T-cell (primary cell): ENCODE measurements around the gene SEC61A2. TPM values are rescaled to one million over a fixed set of nuclear protein-coding genes. Genes with fewer than 3 reads are reported as not detected.
A peak's percentile ranks its signal among the peaks of the same experiment; 100 is the strongest.

ENCODE experiments used
- ATAC-seq, 4 experiments: fragments of 200-7000 bp in 3 of 4; fragments of 150-1000 bp in 1 of 4; cut with Tn5 transposase; replicated peaks in 1 of 4; 1 replicate in 3 of 4; 2 replicates in 1 of 4; pipeline ENCODE4 v1.10.0; 2021; ENCODE audit warnings: moderate library complexity in 3 of 4, mild to moderate bottlenecking in 2 of 4, moderate number of reproducible peaks in 1 of 4
- CTCF ChIA-PET, 2 donors: fragments of 300-600 bp; sonication (Branson Sonifier 250); formaldehyde crosslinking; loops; one replicate each; lab custom pipeline; 2022; ENCODE audit warnings: antibody characterized with exemption in 2 of 2; lab: Charles Lee
- POLR2A ChIA-PET, 2 donors: fragments of 300-600 bp; sonication (Branson Sonifier 250); formaldehyde crosslinking; loops; one replicate each; lab custom pipeline; 2022; ENCODE audit warnings: antibody characterized with exemption in 2 of 2; lab: Charles Lee
- DNase-seq, 35 experiments: peaks; one replicate each; pipeline versions ENCODE4 v3.0.0 to v3.0.0-alpha.2; 2013 to 2023
- H3K27ac ChIP-seq: one replicate; pipeline ENCODE4 v1.5.1; 2013; ENCODE audit warnings: low read length
- H3K27me3 ChIP-seq, 2 experiments: replicated peaks in 1 of 2; 1 replicate in 1 of 2; 2 replicates in 1 of 2; pipeline versions ENCODE4 v1.6.1 to v1.7.0; 2013; ENCODE audit warnings: low read length in 1 of 2, mixed read lengths in 1 of 2; ENCODE audit not compliant: control insufficient read depth in 2 of 2, insufficient read depth in 2 of 2; ENCODE audit errors: extremely low read depth in 1 of 2
- H3K36me3 ChIP-seq, 2 donors: 1 replicate in 1 of 2; 2 replicates in 1 of 2; pipeline versions ENCODE4 v1.6.1 to v1.7.0; 2013; ENCODE audit warnings: low read length in 1 of 2; ENCODE audit not compliant: control insufficient read depth in 2 of 2, insufficient read depth in 1 of 2; ENCODE audit errors: extremely low read depth in 1 of 2
- H3K4me1 ChIP-seq, 2 experiments: 1 replicate in 1 of 2; 2 replicates in 1 of 2; pipeline versions ENCODE4 v1.6.1 to v1.7.0; 2013; ENCODE audit warnings: low read length in 2 of 2, mixed read lengths in 1 of 2; ENCODE audit not compliant: insufficient read depth in 2 of 2, control insufficient read depth in 1 of 2; ENCODE audit errors: extremely low read depth in 1 of 2
- H3K4me3 ChIP-seq, 2 donors: 1 replicate in 1 of 2; 2 replicates in 1 of 2; pipeline versions ENCODE4 v1.5.1 to v1.7.0; 2013; ENCODE audit warnings: mild to moderate bottlenecking in 2 of 2, low read length in 1 of 2, moderate library complexity in 1 of 2; ENCODE audit not compliant: control insufficient read depth in 1 of 2; ENCODE audit errors: extremely low read depth in 1 of 2
- H3K9me3 ChIP-seq: 2 replicates; pipeline ENCODE4 v1.7.0; 2013
- H3K27ac Mint-ChIP-seq, 2 donors: one replicate each; pipeline ENCODE4 v1.8.0; 2020 to 2021; ENCODE audit warnings: mild to moderate bottlenecking in 2 of 2, mixed read lengths in 2 of 2
- H3K27me3 Mint-ChIP-seq, 2 donors: one replicate each; pipeline ENCODE4 v1.8.0; 2021 to 2022; ENCODE audit warnings: mixed read lengths in 2 of 2
- H3K36me3 Mint-ChIP-seq: one replicate; pipeline ENCODE4 v1.8.0; 2021; ENCODE audit warnings: mixed read lengths
- H3K4me1 Mint-ChIP-seq, 3 donors: one replicate each; pipeline ENCODE4 v1.8.0; 2020 to 2022; ENCODE audit warnings: mixed read lengths in 3 of 3, mild to moderate bottlenecking in 1 of 3
- H3K4me3 Mint-ChIP-seq, 3 donors: one replicate each; pipeline ENCODE4 v1.8.0; 2020 to 2022; ENCODE audit warnings: mild to moderate bottlenecking in 3 of 3, mixed read lengths in 3 of 3, moderate library complexity in 3 of 3
- H3K9me3 Mint-ChIP-seq, 3 donors: one replicate each; pipeline ENCODE4 v1.8.0; 2020 to 2022; ENCODE audit warnings: mixed read lengths in 3 of 3
- WGBS: methylation state at CpG from one replicate; pipeline ENCODE4 v1.1.5; 2013; ENCODE audit warnings: missing lambda C conversion rate; ENCODE audit not compliant: insufficient coverage; 5-methylcytosine and 5-hydroxymethylcytosine counted together
- total RNA-seq, 35 experiments: library from RNA in 6 of 35; stranded (reverse) in 6 of 35; fragments of 120-200 nt in 1 of 35; gene quantifications; one replicate each; pipeline versions ENCODE4 v1.2.1 to v1.2.4 and lab custom pipeline; 2013 to 2026

The SEC61A2 gene
- total RNA-seq, 5 donors from 2014 or later (not counting 1 experiment from before 2014, with no cell fraction given): 11.1 to 20.0 (median 13.9) TPM

DNA sequence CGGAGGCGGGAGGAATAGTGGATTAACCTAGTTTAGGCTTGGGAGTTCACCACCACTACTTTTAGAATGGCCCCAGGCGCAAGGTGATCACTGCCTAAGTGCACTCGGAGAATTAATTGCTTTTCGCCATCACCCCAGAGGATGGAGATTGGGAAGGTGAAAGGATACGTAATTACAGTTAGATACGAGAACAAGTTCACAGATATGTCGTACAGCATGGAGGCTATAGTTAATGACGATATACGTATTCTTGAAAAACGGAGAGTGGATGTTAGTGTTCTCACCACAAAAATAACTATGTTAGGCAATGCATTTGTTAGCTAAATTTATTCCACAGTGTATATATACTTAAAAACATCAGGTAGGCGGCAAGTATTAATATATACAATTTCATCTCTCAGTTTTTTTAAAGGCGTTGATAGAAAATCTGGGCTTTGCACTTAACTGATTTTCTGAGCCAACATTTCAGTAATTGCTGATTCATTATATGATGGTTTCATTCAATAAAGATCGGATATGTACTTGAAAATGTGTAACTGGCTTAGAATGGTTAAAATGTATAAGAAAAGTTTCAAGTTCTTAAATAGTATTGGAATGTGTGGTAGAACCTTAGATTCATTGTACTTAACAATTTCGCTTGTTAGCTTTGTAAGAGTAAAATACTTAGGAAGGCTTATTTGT, 67.2 kb downstream of the SEC61A2 start:
- ChIA-PET POLR2A (interaction anchor here (0.9 to 1.0 kb wide), 2 partner anchors 12 to 252 kb away, joined by 3 read pairs; no protein-coding TSS in a partner anchor), CTCF (interaction anchor here (0.6 to 2.5 kb wide), 6 partner anchors 18 to 460 kb away, joined by 3 to 28 read pairs (median 8); no protein-coding TSS in a partner anchor)
- DNase-seq (no peak), ATAC-seq (no peak)
- Histone ChIP-seq H3K4me3 (peak overlapping the region; percentile 78 to 91), H3K4me1 (peaks cover 21 to 22% of the 10 kb centered on the region in 2 experiments), H3K27me3 (no peaks in the 10 kb centered on the region), H3K27ac (peak overlapping the region; percentile 90), H3K36me3 (peaks cover 0 to 18% of the 10 kb centered on the region in 2 donors), H3K9me3 (no peaks in the 10 kb centered on the region)
- 43% methylated on average over 2 of the region's 15 CpGs for WGBS
- peaks cover 44 to 74% (median 62%) of the 10 kb centered on the region in 3 donors for H3K4me1 Mint-ChIP-seq
- H3K9me3 Mint-ChIP-seq: no peaks in the 10 kb centered on the region
- H3K27me3 Mint-ChIP-seq: no peaks in the 10 kb centered on the region
- H3K36me3 Mint-ChIP-seq: peaks cover 25% of the 10 kb centered on the region
- peak overlapping the region; percentile 95 to 100 (median 96) for H3K4me3 Mint-ChIP-seq
- peak overlapping the region; percentile 99 to 100 for H3K27ac Mint-ChIP-seq

DNA sequence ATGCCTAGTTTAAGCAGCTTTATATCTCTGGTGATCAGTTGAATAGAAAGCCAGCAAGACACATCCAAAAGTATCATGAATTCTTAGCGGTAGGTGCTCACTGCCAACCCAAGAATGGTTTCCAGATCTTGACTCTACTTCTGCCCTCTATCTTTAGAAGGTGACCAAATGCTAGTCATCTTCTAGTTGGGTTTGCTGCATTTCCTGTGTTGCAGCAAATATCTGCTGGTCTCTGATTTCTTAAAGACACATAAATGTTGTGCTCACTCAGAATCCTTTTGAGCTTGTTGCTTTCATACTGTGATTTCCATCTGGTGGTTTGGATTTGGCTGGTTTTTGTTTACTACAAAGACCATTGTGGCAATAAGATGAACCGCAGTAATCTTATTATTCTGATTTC, 68.7 kb downstream of the SEC61A2 start:
- CTCF ChIA-PET: interaction anchor here (0.6 to 1.4 kb wide), 4 partner anchors 8 to 35 kb away, joined by 3 to 6 read pairs (median 4); no protein-coding TSS in a partner anchor
- DNase-seq: no peak
- ATAC-seq: no peak
- WGBS: no CpG with 5 or more reads among the region's 2 CpGs
- POLR2A ChIA-PET: interaction anchor here (0.5 to 0.6 kb wide), 3 partner anchors 23 to 1387 kb away, joined by 3 to 7 read pairs (median 3); no protein-coding TSS in a partner anchor
- Mint-ChIP-seq H3K4me1 (peaks cover 43 to 72% (median 63%) of the 10 kb centered on the region in 3 donors), H3K36me3 (peaks cover 20% of the 10 kb centered on the region), H3K27me3 (no peaks in the 10 kb centered on the region), H3K27ac (no peak overlapping the region), H3K9me3 (no peaks in the 10 kb centered on the region), H3K4me3 (peak overlapping the region; percentile 14 to 61 (median 48))
- H3K36me3 ChIP-seq: peaks cover 0 to 26% of the 10 kb centered on the region in 2 donors
- H3K9me3 ChIP-seq: no peaks in the 10 kb centered on the region
- H3K4me1 ChIP-seq: peaks cover 20 to 24% of the 10 kb centered on the region in 2 experiments
- H3K27me3 ChIP-seq: no peaks in the 10 kb centered on the region
- H3K27ac ChIP-seq: no peak overlapping the region
- no peak overlapping the region for H3K4me3 ChIP-seq

GRCh38 chr10:12200850-12201249, 71.4 kb downstream of the SEC61A2 start:
- 80% methylated on average over 1 of the region's 5 CpGs for WGBS
- peaks cover 0 to 38% of the 10 kb centered on the region in 2 donors for H3K36me3 ChIP-seq
- peaks cover 29% of the 10 kb centered on the region for H3K36me3 Mint-ChIP-seq

GRCh38 chr10:12201543-12201942, 72.1 kb downstream of the SEC61A2 start:
- no peaks in the 10 kb centered on the region for H3K9me3 Mint-ChIP-seq
- Histone ChIP-seq H3K36me3 (peaks cover 0 to 38% of the 10 kb centered on the region in 2 donors), H3K27me3 (no peaks in the 10 kb centered on the region), H3K4me1 (peaks cover 9 to 12% of the 10 kb centered on the region in 2 experiments), H3K9me3 (no peaks in the 10 kb centered on the region), H3K4me3 (no peak overlapping the region), H3K27ac (no peak overlapping the region)
- peaks cover 28 to 59% (median 51%) of the 10 kb centered on the region in 3 donors for H3K4me1 Mint-ChIP-seq
- ChIA-PET CTCF (no interaction called here), POLR2A (no interaction called here)
- H3K27me3 Mint-ChIP-seq: no peaks in the 10 kb centered on the region
- H3K4me3 Mint-ChIP-seq: no peak overlapping the region
- H3K36me3 Mint-ChIP-seq: peaks cover 34% of the 10 kb centered on the region
- 26% methylated on average over 3 of the region's 3 CpGs for WGBS
- DNase-seq: no peak
- peak overlapping the region in 1 of 2 donors; percentile 29 for H3K27ac Mint-ChIP-seq
- no peak for ATAC-seq

More at GRCh38 chr10:12200850-12201249, 71.4 kb downstream of the SEC61A2 start:
- Mint-ChIP-seq H3K4me1 (peaks cover 34 to 58% (median 56%) of the 10 kb centered on the region in 3 donors), H3K27me3 (no peaks in the 10 kb centered on the region), H3K4me3 (no peak overlapping the region), H3K27ac (no peak overlapping the region), H3K9me3 (no peaks in the 10 kb centered on the region)
- ATAC-seq: no peak
- Histone ChIP-seq H3K27ac (no peak overlapping the region), H3K27me3 (no peaks in the 10 kb centered on the region), H3K4me3 (no peak overlapping the region), H3K9me3 (no peaks in the 10 kb centered on the region), H3K4me1 (peaks cover 12% of the 10 kb centered on the region in 2 experiments)
- POLR2A ChIA-PET: interaction anchor here (0.5 to 0.6 kb wide), 2 partner anchors 248 to 295 kb away, joined by 3 to 9 read pairs; no protein-coding TSS in a partner anchor
- CTCF ChIA-PET: interaction anchor here in 1 of 2 donors (0.8 to 1.2 kb wide), 3 partner anchors 10 to 455 kb away, joined by 3 read pairs; no protein-coding TSS in a partner anchor
- DNase-seq: no peak

- ATAC-seq: no peak
- Mint-ChIP-seq H3K36me3 (peaks cover 38% of the 10 kb centered on the region), H3K9me3 (no peaks in the 10 kb centered on the region), H3K4me1 (peaks cover 28 to 54% (median 51%) of the 10 kb centered on the region in 3 donors), H3K4me3 (no peak overlapping the region), H3K27ac (no peak overlapping the region), H3K27me3 (no peaks in the 10 kb centered on the region)
- Histone ChIP-seq H3K27ac (no peak overlapping the region), H3K4me3 (no peak overlapping the region), H3K4me1 (peaks cover 5 to 11% of the 10 kb centered on the region in 2 experiments), H3K9me3 (no peaks in the 10 kb centered on the region), H3K27me3 (no peaks in the 10 kb centered on the region), H3K36me3 (peaks cover 0 to 38% of the 10 kb centered on the region in 2 donors)
- POLR2A ChIA-PET: no interaction called here
- WGBS: 100% methylated on average over 1 of the region's 5 CpGs
- DNase-seq: no peak
- CTCF ChIA-PET: no interaction called here
Observed at GRCh38 chr10:12202226-12202625, 72.7 kb downstream of the SEC61A2 start.

GRCh38 chr10:12205082-12205481, 75.6 kb downstream of the SEC61A2 start:
- Histone ChIP-seq H3K27ac (no peak overlapping the region), H3K9me3 (no peaks in the 10 kb centered on the region), H3K27me3 (no peaks in the 10 kb centered on the region), H3K4me3 (no peak overlapping the region), H3K4me1 (peaks cover 2 to 7% of the 10 kb centered on the region in 2 experiments), H3K36me3 (peaks cover 0 to 50% of the 10 kb centered on the region in 2 donors)
- Mint-ChIP-seq H3K36me3 (peaks cover 53% of the 10 kb centered on the region), H3K4me1 (peaks cover 32 to 51% (median 45%) of the 10 kb centered on the region in 3 donors), H3K4me3 (no peak overlapping the region), H3K9me3 (no peaks in the 10 kb centered on the region), H3K27ac (no peak overlapping the region), H3K27me3 (no peaks in the 10 kb centered on the region)
- no CpG with 5 or more reads among the region's 3 CpGs for WGBS
- CTCF ChIA-PET: interaction anchor here in 1 of 2 donors (1.3 kb wide), 1 partner anchor 12 kb away, joined by 3 read pairs; no protein-coding TSS in a partner anchor
- ATAC-seq (no peak), DNase-seq (no peak)
- POLR2A ChIA-PET: interaction anchor here in 1 of 2 donors (0.7 kb wide), 1 partner anchor 29 kb away, joined by 4 read pairs; no protein-coding TSS in a partner anchor
